WI38 (cell line): ENCODE measurements around the gene CAPN13.

Source experiments
- H3K4me3 ChIP-seq: 2 replicates; pipeline ENCODE4 v1.5.1; 2011; ENCODE audit warnings: low read depth, mild to moderate bottlenecking, control low read depth, low read length
- TF ChIP-seq, protein P1 (sequence below): IDR thresholded peaks from 2 replicates; pipeline ENCODE4 v1.5.1; 2012; ENCODE audit warnings: low read depth, mild to moderate bottlenecking, control low read depth, low read length

Gene CAPN13

DNA sequence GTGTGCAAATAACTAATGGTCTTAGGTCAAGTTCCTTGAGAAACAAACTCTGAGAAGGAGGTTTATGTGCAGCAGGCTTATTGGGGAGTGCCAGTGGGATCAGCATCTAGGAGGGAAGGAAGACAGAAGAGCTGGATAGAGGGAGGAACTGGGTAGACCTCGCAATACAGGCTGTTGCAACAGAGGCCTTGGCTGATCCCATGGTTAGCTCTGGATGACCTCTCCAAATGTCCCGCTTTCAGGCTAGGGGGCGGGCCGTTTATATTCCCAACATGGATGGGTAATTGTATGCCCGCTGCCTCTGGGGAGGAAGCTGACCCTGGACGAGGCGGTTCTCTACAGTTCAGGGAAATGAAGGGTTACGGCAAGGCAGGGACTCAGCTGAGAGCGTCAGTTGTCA, 14.7 kb upstream of the CAPN13 start:
- H3K4me3 ChIP-seq: no peak overlapping the region
- TF ChIP-seq, protein P1, sequence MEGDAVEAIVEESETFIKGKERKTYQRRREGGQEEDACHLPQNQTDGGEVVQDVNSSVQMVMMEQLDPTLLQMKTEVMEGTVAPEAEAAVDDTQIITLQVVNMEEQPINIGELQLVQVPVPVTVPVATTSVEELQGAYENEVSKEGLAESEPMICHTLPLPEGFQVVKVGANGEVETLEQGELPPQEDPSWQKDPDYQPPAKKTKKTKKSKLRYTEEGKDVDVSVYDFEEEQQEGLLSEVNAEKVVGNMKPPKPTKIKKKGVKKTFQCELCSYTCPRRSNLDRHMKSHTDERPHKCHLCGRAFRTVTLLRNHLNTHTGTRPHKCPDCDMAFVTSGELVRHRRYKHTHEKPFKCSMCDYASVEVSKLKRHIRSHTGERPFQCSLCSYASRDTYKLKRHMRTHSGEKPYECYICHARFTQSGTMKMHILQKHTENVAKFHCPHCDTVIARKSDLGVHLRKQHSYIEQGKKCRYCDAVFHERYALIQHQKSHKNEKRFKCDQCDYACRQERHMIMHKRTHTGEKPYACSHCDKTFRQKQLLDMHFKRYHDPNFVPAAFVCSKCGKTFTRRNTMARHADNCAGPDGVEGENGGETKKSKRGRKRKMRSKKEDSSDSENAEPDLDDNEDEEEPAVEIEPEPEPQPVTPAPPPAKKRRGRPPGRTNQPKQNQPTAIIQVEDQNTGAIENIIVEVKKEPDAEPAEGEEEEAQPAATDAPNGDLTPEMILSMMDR: no peak

DNA sequence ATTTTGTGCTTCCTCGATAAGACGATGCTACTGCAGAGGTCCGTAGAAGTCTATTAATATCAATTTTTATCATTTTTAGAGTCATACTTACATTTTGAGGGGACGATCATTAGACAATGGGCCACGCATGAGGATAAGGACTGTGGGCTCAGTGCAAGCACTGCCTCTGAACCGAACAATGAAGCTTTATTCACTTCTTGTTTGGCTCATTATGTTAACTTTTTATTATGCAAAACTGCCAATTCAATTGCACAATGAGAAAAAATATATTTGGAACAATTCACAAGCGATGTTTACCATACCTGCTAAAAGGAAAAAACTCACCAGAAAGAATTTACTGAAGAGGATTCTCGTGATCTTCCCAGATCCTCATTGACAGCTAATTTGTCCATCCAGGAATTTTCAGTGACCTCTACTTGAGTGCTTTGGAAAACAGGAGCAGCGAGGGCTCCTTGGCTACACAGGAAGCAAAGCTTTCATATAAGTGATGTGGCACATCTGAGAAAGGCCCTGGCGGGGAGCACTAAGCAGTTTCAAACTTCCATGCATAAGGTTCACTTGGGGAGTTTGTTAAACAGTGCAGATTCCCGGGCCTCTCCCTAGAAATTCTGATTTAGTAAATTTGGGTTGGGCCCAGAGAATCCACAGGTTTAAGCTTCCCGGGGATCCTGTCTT, 13.3 kb upstream of the CAPN13 start:
- TF ChIP-seq, protein P1: no peak
- no peak overlapping the region for H3K4me3 ChIP-seq

DNA sequence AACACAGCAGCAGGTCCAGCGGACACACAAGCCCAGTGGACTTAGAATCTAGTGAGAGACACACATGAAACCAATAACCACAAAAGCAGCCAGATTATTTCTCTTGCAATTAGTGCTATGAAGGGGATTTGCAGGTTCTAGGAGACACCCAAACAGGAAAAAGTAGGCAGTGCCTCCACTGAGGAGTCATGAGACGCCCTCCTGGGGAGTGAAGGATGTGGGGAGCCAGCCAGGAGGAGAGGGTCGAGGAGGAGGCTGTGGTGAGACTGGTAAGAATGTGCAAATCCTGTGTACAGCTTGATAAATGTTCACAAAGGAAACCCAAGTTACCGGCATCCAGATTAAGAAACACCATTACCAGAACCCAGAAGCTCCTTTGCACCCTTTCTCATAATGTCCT, 2.7 kb upstream of the CAPN13 start:
- TF ChIP-seq, protein P1: no peak
- H3K4me3 ChIP-seq: no peak overlapping the region

DNA sequence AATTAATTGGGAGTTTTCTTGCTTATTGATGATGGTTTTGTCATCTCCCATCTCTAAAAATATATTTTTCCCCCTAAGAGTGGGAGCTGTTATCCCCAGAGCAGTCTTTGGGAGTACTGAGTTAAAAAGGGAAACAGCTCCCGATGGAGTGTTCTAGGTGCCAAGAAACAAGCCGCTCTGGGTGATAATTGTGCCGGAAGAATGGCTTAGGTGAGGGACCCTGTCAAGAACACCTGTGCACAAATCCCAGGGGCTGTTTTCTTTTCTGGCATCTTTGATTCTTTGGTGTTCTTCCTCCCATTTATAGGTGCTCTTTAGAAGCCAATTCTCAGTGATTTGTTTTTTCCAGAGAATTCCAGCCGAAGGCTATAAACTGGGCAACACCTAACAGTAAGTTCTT, 1.4 kb upstream of the CAPN13 start:
- H3K4me3 ChIP-seq: no peak overlapping the region
- TF ChIP-seq, protein P1: no peak

DNA sequence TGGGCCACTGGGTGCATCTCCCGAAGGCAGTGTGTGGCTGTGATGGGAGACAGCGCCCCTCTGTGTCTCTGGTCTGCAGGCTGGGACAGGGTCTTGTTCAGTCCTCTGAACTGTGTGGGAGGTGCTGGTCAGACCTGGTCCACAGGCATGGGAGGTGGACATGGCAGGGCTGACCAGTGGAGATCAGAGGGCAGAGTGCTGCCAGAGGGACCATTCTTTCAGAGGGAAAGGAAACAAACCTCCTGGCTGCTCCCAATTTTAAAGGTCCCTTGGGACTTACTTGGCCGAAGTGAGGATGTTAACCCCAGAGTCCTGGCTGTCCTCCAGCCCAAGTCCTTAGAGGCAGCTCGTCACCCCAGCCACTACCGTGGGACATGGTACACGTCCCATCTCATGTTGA, 4.0 kb downstream of the CAPN13 start:
- no peak overlapping the region for H3K4me3 ChIP-seq
- TF ChIP-seq, protein P1: no peak

DNA sequence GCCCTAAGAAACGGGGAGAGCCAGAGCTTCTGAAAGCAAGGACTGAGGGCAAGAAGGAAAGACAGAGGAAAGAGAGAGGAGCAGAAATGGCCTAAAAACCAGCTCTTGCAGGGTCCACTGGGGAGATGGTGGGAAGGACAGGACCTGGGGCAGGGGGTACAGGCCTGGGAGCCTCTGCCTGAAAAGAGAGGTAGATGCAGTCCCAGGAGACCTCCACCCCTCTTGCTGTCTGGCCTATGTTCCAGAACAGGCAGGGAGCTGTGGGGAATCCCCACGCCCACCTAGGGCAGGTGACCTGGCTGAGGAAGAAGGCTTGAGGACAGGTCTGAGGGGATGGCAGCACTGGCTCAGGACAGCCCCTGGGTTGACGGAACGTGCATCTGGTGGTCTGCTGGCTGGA, 4.6 kb downstream of the CAPN13 start:
- H3K4me3 ChIP-seq: no peak overlapping the region
- TF ChIP-seq, protein P1: no peak

DNA sequence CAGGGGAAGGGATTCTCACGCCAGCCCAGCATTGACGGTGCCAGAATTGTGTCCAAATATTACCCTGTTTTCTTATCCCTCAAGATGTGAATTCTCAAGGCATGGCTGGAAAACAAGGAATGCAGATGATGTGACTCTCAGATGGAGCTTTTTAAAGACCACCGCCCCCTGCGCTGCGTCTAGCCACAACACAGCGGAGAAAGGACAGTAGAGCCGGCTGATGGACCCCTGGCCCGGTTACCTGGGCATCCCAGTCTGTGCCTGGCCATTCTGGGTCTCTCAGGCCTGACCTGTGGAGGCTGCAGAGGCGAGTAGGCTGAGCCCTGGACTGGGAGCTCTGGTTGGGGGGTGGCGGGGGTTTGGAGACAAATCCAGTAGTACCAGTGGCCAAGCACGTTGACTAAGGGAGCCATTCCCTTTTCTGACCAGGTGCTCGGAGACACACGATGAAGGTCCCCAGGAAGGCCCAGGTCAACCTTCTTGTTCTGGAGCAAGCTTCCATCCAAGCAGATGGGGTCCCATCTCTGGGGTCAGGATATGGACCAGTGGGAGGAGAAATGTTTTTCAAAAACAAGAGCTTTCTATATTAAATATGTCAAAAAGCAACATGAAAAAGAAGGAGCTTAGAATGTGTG, 5.3 kb downstream of the CAPN13 start:
- TF ChIP-seq, protein P1: no peak
- H3K4me3 ChIP-seq: no peak overlapping the region
